Gastroesophageal sphincter (tissue), 4 donors: Measurements from ENCODE around the gene ARMC9. TPM values are rescaled to one million over a fixed set of nuclear protein-coding genes. Genes with fewer than 3 reads are reported as not detected.

Experiments
- ATAC-seq: fragments of 150-250 bp; one replicate; pipeline ENCODE4 v1.9.1; 2016; ENCODE audit warnings: mild to moderate bottlenecking, moderate library complexity
- H3K27ac ChIP-seq, 4 donors: fragments of 200-600 bp; sonication (generic) in 3 of 4; 1 replicate in 3 of 4; 2 replicates in 1 of 4; pipeline ENCODE4 v1.5.1; 2016 to 2019
- H3K27me3 ChIP-seq: fragments of 200-600 bp; sonication (generic); one replicate; pipeline ENCODE4 v1.5.1; 2019
- H3K36me3 ChIP-seq, 2 donors: fragments of 200-600 bp; sonication (generic); one replicate each; pipeline ENCODE4 v1.5.1; 2019; ENCODE audit warnings: control low read depth in 1 of 2
- H3K4me1 ChIP-seq, 3 donors: fragments of 200-600 bp; sonication (generic); 1 replicate in 2 of 3; 2 replicates in 1 of 3; pipeline ENCODE4 v1.5.1; 2016 to 2019; ENCODE audit warnings: control low read depth in 2 of 3
- H3K4me3 ChIP-seq, 2 donors: fragments of 200-600 bp; sonication (generic); one replicate each; pipeline ENCODE4 v1.5.1; 2019; ENCODE audit warnings: mild to moderate bottlenecking in 1 of 2, moderate library complexity in 1 of 2
- H3K9me3 ChIP-seq, 3 donors: fragments of 200-600 bp; sonication (generic); one replicate each; pipeline ENCODE4 v1.5.1; 2017 to 2019; ENCODE audit warnings: control low read depth in 2 of 3
- EP300 ChIP-seq: sonication (generic); formaldehyde crosslinking; IDR thresholded peaks from one replicate; pipeline ENCODE4 v1.6.1; 2017; ENCODE audit warnings: antibody characterized with exemption, mild to moderate bottlenecking
- POLR2A ChIP-seq, 2 donors: fragments of 450-650 bp; IDR thresholded peaks; one replicate each; pipeline ENCODE4 v1.6.1; 2017; ENCODE audit warnings: antibody characterized with exemption in 2 of 2, mild to moderate bottlenecking in 2 of 2, moderate library complexity in 1 of 2
- POLR2AphosphoS5 ChIP-seq: sonication (generic); formaldehyde crosslinking; IDR thresholded peaks from one replicate; pipeline ENCODE4 v1.6.1; 2017; ENCODE audit warnings: antibody characterized with exemption
- WGBS, 2 donors: methylation state at CpG; one replicate each; pipeline ENCODE4 v1.1.5; 2018; ENCODE audit warnings: low coverage in 1 of 2; 5-methylcytosine and 5-hydroxymethylcytosine counted together
- total RNA-seq, 4 donors: library from RNA; depleted of rRNA; stranded (reverse); fragments of >200 nt; gene quantifications; one replicate each; pipeline ENCODE4 v1.1.0, GENCODE V29; 2016
- TF ChIP-seq, protein P1 (sequence below), 4 experiments: fragments of 200-600 bp in 2 of 4; fragments of 450-650 bp in 2 of 4; sonication (generic) in 1 of 4; IDR thresholded peaks; one replicate each; pipeline ENCODE4 v1.5.1; 2017 to 2019; ENCODE audit warnings: antibody characterized with exemption in 4 of 4, mild to moderate bottlenecking in 2 of 4, moderate library complexity in 2 of 4

The ARMC9 gene
- total RNA-seq, 4 donors from 2014 or later = 69.6 to 298 (median 152) TPM

DNA sequence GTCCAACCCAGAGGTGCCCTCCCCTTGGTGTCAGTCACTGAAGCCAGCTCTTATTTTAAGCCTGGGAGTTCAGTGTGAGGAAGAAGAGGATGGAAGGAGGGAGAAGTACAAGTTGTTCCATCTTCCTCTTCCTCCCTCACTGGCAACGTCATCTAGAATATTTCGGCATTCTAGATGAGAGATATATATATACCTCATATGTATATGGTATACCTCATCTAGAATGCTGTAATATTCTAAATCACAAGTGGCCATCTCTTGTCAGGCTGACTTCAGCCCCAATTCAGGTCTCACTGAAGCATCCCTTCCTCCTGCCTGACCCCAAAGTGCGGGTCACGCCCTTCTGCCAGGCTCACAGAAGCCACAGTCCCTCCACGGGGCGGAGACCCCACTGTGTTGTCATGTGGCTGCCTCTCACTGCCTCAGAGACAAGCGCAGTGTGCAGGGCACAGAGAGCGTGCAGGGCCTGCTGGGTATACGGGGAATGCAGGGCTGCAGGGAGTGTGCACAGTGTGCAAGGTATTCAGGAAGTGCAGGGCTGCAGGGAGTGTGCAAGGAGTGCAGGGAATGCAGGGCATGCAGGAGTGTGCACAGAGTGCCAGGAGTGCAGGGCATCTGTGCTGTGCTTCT lies 164.2 kb downstream of the ARMC9 start:
- 80 to 81% methylated on average over 2 of the region's 9 CpGs for WGBS, 2 donors
- no peak overlapping the region for H3K4me3 ChIP-seq
- H3K27ac ChIP-seq = peak overlapping the region in 2 of 4 donors; percentile 31 to 48
- H3K27me3 ChIP-seq = no peaks in the 10 kb centered on the region
- H3K4me1 ChIP-seq = no peaks in the 10 kb centered on the region
- no peaks in the 10 kb centered on the region for H3K9me3 ChIP-seq
- ATAC-seq = no peak
- TF ChIP-seq POLR2AphosphoS5 (no peak), POLR2A (IDR thresholded peaks at IDR 0.05) (no peak), EP300 (no peak)
- TF ChIP-seq, protein P1, sequence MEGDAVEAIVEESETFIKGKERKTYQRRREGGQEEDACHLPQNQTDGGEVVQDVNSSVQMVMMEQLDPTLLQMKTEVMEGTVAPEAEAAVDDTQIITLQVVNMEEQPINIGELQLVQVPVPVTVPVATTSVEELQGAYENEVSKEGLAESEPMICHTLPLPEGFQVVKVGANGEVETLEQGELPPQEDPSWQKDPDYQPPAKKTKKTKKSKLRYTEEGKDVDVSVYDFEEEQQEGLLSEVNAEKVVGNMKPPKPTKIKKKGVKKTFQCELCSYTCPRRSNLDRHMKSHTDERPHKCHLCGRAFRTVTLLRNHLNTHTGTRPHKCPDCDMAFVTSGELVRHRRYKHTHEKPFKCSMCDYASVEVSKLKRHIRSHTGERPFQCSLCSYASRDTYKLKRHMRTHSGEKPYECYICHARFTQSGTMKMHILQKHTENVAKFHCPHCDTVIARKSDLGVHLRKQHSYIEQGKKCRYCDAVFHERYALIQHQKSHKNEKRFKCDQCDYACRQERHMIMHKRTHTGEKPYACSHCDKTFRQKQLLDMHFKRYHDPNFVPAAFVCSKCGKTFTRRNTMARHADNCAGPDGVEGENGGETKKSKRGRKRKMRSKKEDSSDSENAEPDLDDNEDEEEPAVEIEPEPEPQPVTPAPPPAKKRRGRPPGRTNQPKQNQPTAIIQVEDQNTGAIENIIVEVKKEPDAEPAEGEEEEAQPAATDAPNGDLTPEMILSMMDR (IDR thresholded peaks at IDR 0.05) = no peak
- H3K36me3 ChIP-seq = peaks cover 0 to 82% of the 10 kb centered on the region in 2 donors

DNA sequence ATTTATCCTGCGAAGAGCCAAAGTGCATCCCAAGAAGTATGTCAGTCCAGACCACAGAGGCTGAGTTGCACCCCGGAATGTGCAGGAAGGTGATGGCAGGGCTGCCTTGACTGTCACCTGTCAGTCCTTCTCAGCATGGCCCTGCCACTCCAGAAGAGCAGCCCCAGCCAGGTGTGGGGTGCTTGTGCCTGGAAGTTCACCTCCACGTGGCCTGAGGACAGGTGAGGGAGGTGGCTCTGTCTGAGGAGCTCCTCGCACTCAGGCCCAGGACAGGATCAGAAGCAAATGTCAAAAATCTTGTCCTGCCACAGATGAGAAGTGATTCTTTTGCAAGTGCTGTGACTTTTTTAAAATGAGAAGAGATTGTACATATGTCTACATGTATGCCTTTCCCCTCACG lies 165.6 kb downstream of the ARMC9 start:
- H3K36me3 ChIP-seq = peaks cover 0 to 75% of the 10 kb centered on the region in 2 donors

GRCh38 chr2:231364961-231365810 lies 166.8 kb downstream of the ARMC9 start:
- Histone ChIP-seq H3K27ac (peak overlapping the region in 1 of 4 donors; percentile 20), H3K36me3 (peaks cover 0 to 71% of the 10 kb centered on the region in 2 donors), H3K27me3 (no peaks in the 10 kb centered on the region), H3K4me3 (no peak overlapping the region), H3K4me1 (no peaks in the 10 kb centered on the region), H3K9me3 (no peaks in the 10 kb centered on the region)
- no peak for TF ChIP-seq EP300
- no peak for TF ChIP-seq POLR2A (IDR thresholded peaks at IDR 0.05)
- no peak for TF ChIP-seq POLR2AphosphoS5
- TF ChIP-seq, protein P1 (IDR thresholded peaks at IDR 0.05) = no peak
- WGBS, 2 donors = 60 to 83% methylated on average over 17 to 20 of the region's 22 CpGs
- ATAC-seq = peak; percentile 19

More for the DNA sequence above, 165.6 kb downstream of the ARMC9 start:
- 65% methylated on average over 2 of the region's 5 CpGs; no CpG with 5 or more reads in 1 of the 2 donors for WGBS, 2 donors
- Histone ChIP-seq H3K4me3 (no peak overlapping the region), H3K27ac (no peak overlapping the region), H3K27me3 (no peaks in the 10 kb centered on the region), H3K9me3 (no peaks in the 10 kb centered on the region), H3K4me1 (no peaks in the 10 kb centered on the region)
- ATAC-seq = no peak
- no peak for TF ChIP-seq POLR2A (IDR thresholded peaks at IDR 0.05)
- TF ChIP-seq POLR2AphosphoS5 = no peak
- no peak for TF ChIP-seq EP300

GRCh38 chr2:231367178-231367577 lies 168.7 kb downstream of the ARMC9 start:
- no peaks in the 10 kb centered on the region for H3K4me1 ChIP-seq
- H3K4me3 ChIP-seq = no peak overlapping the region
- H3K27me3 ChIP-seq = no peaks in the 10 kb centered on the region
- no peak overlapping the region for H3K27ac ChIP-seq
- 92 to 100% methylated on average over 2 to 4 of the region's 8 CpGs for WGBS, 2 donors
- H3K36me3 ChIP-seq = peaks cover 0 to 69% of the 10 kb centered on the region in 2 donors
- no peak for TF ChIP-seq POLR2AphosphoS5
- TF ChIP-seq, protein P1 (IDR thresholded peaks at IDR 0.05) = no peak
- no peak for TF ChIP-seq POLR2A (IDR thresholded peaks at IDR 0.05)
- no peak for TF ChIP-seq EP300
- no peaks in the 10 kb centered on the region for H3K9me3 ChIP-seq
- ATAC-seq = no peak

DNA sequence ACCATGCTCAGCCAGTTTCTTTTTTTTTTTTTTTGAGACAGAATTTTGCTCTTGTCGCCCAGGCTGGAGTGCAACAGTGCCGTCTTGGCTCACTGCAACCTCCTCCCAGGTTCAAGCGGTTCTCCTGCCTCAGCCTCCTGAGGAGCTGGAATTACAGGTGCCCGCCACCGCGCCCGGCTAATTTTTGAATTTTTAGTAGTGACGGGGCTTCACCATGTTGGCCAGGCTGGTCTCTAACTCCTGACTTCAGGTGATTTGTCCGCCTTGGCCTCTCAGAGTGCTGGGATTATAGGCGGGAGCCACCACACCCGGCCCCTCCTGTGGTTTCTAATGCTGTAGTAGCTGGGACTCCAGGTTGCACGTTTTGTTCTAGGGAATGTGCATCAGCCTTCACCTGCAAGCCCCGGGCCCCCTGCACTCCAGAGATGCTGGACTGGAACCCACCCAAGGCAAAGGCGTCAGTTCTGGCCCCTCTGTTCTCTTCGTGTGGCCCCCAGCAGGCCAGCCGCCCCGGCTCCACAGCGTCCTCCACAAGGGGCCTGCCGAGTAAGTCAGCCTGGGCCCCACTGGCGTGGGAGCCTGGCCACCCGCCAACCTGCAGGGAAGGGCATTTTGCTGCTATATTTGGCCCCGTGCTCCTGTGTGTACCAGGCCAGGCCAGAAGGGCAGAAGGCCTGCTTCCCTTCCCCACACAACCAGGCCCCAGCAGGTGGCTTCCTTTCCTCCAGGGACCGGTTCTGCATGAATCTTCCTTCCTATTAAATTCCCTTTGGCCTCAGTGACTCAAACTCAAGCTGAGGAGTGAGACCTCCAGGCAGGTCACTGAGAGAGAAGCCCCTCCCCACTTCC lies 171.4 kb downstream of the ARMC9 start:
- 80 to 93% methylated on average over 2 to 14 of the region's 23 CpGs for WGBS, 2 donors
- Histone ChIP-seq H3K4me3 (no peak overlapping the region), H3K4me1 (no peaks in the 10 kb centered on the region), H3K27ac (no peak overlapping the region), H3K36me3 (peaks cover 0 to 52% of the 10 kb centered on the region in 2 donors), H3K9me3 (no peaks in the 10 kb centered on the region), H3K27me3 (no peaks in the 10 kb centered on the region)
- TF ChIP-seq POLR2A (IDR thresholded peaks at IDR 0.05) = no peak
- no peak for TF ChIP-seq EP300
- ATAC-seq = no peak
